HepG2 (cell line): ENCODE measurements around the gene POLA1.

Experiments used
- ATM ChIP-seq: fragments of 450-650 bp; IDR thresholded peaks from 2 replicates; pipeline ENCODE4 v1.7.1; 2017; ENCODE audit warnings: mild to moderate bottlenecking, borderline replicate concordance
- IRF9 ChIP-seq: sonication (generic); formaldehyde crosslinking; IDR thresholded peaks from 2 replicates; pipeline ENCODE4 v1.8.0; 2022; ENCODE audit warnings: missing genetic modification reagents, mild to moderate bottlenecking, borderline replicate concordance
- SMARCE1 ChIP-seq: fragments of 450-650 bp; IDR thresholded peaks from 2 replicates; pipeline ENCODE4 v1.6.1; 2017; ENCODE audit warnings: borderline replicate concordance
- TSC22D2 ChIP-seq: sonication (generic); formaldehyde crosslinking; IDR thresholded peaks from 2 replicates; pipeline ENCODE4 v1.5.1; 2020; ENCODE audit warnings: missing genetic modification reagents, mild to moderate bottlenecking, borderline replicate concordance
- ZNF558 ChIP-seq: sonication (generic); formaldehyde crosslinking; IDR thresholded peaks from 2 replicates; pipeline ENCODE4 v1.9.0; 2022; ENCODE audit warnings: mild to moderate bottlenecking, missing genetic modification reagents, borderline replicate concordance
- TF ChIP-seq, protein P1 (sequence below): sonication (generic); formaldehyde crosslinking; IDR thresholded peaks from 2 replicates; pipeline ENCODE4 v1.5.0; 2020; ENCODE audit warnings: mild to moderate bottlenecking, missing genetic modification reagents, moderate library complexity
- TF ChIP-seq, protein P2 (sequence below): sonication (generic); formaldehyde crosslinking; IDR thresholded peaks from 2 replicates; pipeline ENCODE4 v1.4.0; 2020; ENCODE audit warnings: missing genetic modification reagents
- TF ChIP-seq, protein P3 (sequence below): sonication (generic); formaldehyde crosslinking; IDR thresholded peaks from 2 replicates; pipeline ENCODE4 v1.9.0; 2021; ENCODE audit warnings: missing genetic modification reagents, borderline replicate concordance

GRCh38 chrX:24851289-24851688 is 157.6 kb downstream of the POLA1 start:
- TF ChIP-seq ATM, result no peak
- TF ChIP-seq TSC22D2 (CRISPR knock-in tag), result no peak
- TF ChIP-seq, protein P1, sequence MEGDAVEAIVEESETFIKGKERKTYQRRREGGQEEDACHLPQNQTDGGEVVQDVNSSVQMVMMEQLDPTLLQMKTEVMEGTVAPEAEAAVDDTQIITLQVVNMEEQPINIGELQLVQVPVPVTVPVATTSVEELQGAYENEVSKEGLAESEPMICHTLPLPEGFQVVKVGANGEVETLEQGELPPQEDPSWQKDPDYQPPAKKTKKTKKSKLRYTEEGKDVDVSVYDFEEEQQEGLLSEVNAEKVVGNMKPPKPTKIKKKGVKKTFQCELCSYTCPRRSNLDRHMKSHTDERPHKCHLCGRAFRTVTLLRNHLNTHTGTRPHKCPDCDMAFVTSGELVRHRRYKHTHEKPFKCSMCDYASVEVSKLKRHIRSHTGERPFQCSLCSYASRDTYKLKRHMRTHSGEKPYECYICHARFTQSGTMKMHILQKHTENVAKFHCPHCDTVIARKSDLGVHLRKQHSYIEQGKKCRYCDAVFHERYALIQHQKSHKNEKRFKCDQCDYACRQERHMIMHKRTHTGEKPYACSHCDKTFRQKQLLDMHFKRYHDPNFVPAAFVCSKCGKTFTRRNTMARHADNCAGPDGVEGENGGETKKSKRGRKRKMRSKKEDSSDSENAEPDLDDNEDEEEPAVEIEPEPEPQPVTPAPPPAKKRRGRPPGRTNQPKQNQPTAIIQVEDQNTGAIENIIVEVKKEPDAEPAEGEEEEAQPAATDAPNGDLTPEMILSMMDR, result no peak
- TF ChIP-seq ZNF558, result no peak
- no peak for TF ChIP-seq SMARCE1
- TF ChIP-seq IRF9 (CRISPR knock-in tag), result no peak
- TF ChIP-seq, protein P2, sequence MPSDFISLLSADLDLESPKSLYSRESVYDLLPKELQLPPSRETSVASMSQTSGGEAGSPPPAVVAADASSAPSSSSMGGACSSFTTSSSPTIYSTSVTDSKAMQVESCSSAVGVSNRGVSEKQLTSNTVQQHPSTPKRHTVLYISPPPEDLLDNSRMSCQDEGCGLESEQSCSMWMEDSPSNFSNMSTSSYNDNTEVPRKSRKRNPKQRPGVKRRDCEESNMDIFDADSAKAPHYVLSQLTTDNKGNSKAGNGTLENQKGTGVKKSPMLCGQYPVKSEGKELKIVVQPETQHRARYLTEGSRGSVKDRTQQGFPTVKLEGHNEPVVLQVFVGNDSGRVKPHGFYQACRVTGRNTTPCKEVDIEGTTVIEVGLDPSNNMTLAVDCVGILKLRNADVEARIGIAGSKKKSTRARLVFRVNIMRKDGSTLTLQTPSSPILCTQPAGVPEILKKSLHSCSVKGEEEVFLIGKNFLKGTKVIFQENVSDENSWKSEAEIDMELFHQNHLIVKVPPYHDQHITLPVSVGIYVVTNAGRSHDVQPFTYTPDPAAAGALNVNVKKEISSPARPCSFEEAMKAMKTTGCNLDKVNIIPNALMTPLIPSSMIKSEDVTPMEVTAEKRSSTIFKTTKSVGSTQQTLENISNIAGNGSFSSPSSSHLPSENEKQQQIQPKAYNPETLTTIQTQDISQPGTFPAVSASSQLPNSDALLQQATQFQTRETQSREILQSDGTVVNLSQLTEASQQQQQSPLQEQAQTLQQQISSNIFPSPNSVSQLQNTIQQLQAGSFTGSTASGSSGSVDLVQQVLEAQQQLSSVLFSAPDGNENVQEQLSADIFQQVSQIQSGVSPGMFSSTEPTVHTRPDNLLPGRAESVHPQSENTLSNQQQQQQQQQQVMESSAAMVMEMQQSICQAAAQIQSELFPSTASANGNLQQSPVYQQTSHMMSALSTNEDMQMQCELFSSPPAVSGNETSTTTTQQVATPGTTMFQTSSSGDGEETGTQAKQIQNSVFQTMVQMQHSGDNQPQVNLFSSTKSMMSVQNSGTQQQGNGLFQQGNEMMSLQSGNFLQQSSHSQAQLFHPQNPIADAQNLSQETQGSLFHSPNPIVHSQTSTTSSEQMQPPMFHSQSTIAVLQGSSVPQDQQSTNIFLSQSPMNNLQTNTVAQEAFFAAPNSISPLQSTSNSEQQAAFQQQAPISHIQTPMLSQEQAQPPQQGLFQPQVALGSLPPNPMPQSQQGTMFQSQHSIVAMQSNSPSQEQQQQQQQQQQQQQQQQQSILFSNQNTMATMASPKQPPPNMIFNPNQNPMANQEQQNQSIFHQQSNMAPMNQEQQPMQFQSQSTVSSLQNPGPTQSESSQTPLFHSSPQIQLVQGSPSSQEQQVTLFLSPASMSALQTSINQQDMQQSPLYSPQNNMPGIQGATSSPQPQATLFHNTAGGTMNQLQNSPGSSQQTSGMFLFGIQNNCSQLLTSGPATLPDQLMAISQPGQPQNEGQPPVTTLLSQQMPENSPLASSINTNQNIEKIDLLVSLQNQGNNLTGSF (CRISPR knock-in tag), result no peak
- TF ChIP-seq, protein P3, sequence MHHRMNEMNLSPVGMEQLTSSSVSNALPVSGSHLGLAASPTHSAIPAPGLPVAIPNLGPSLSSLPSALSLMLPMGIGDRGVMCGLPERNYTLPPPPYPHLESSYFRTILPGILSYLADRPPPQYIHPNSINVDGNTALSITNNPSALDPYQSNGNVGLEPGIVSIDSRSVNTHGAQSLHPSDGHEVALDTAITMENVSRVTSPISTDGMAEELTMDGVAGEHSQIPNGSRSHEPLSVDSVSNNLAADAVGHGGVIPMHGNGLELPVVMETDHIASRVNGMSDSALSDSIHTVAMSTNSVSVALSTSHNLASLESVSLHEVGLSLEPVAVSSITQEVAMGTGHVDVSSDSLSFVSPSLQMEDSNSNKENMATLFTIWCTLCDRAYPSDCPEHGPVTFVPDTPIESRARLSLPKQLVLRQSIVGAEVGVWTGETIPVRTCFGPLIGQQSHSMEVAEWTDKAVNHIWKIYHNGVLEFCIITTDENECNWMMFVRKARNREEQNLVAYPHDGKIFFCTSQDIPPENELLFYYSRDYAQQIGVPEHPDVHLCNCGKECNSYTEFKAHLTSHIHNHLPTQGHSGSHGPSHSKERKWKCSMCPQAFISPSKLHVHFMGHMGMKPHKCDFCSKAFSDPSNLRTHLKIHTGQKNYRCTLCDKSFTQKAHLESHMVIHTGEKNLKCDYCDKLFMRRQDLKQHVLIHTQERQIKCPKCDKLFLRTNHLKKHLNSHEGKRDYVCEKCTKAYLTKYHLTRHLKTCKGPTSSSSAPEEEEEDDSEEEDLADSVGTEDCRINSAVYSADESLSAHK (CRISPR knock-in tag), result no peak
